ENCODE measurements around the gene ZNF407.

The ZNF407 gene

DNA sequence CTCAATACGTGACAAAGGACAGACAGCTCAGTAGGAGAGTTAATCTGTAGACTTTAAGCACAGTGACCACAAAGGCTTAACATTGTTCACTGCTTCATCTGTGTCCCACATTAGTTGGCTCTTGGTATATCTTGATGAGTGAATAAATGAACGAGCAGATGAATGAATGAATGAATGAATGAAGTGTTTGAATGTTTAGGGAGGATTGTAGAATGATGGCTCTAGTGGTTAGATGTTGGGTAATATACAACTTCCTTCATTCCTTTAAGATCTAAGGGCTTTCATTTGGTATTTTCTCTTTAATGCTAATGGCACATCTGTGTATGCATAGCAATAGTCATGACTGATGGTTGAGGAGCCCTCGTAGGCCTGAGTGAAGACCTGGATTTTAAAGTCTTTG, 40.5 kb downstream of the ZNF407 start:
- no peak for ATAC-seq (ENCODE audit: insufficient read depth, low read depth)
- Histone ChIP-seq H3K27me3 (ENCODE audit: insufficient read depth, low read length, poor library complexity) (no peaks in the 10 kb centered on the region), H3K36me3 (ENCODE audit: insufficient read depth, low read length) (peaks cover 28% of the 10 kb centered on the region), H3K9ac (ENCODE audit: low read depth, low read length) (no peak overlapping the region), H3K79me2 (ENCODE audit: insufficient read depth, low read length) (no peaks in the 10 kb centered on the region), H3K4me2 (ENCODE audit: insufficient read depth, low read length) (no peak overlapping the region), H4K20me1 (ENCODE audit: insufficient read depth, low read length) (no peaks in the 10 kb centered on the region), H3K27ac (ENCODE audit: low read length) (no peak overlapping the region), H2AFZ (ENCODE audit: low read depth, low read length) (no peak overlapping the region), H3K9me3 (ENCODE audit: insufficient read depth, low read length, severe bottlenecking) (no peaks in the 10 kb centered on the region), H3K4me1 (ENCODE audit: insufficient read depth, low read length) (no peaks in the 10 kb centered on the region), H3K4me3 (ENCODE audit: low read depth in 1 of 2, low read length in 2 of 2) (no peak overlapping the region)
- TF ChIP-seq, protein P1, sequence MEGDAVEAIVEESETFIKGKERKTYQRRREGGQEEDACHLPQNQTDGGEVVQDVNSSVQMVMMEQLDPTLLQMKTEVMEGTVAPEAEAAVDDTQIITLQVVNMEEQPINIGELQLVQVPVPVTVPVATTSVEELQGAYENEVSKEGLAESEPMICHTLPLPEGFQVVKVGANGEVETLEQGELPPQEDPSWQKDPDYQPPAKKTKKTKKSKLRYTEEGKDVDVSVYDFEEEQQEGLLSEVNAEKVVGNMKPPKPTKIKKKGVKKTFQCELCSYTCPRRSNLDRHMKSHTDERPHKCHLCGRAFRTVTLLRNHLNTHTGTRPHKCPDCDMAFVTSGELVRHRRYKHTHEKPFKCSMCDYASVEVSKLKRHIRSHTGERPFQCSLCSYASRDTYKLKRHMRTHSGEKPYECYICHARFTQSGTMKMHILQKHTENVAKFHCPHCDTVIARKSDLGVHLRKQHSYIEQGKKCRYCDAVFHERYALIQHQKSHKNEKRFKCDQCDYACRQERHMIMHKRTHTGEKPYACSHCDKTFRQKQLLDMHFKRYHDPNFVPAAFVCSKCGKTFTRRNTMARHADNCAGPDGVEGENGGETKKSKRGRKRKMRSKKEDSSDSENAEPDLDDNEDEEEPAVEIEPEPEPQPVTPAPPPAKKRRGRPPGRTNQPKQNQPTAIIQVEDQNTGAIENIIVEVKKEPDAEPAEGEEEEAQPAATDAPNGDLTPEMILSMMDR (IDR thresholded peaks at IDR 0.05; ENCODE audit: borderline replicate concordance, extremely low read depth, low read length, poor library complexity, severe bottlenecking) = no peak
- TF ChIP-seq EZH2 (IDR thresholded peaks at IDR 0.05; ENCODE audit: borderline replicate concordance, low read depth, low read length, severe bottlenecking) = no peak
- DNase-seq = no peak

DNA sequence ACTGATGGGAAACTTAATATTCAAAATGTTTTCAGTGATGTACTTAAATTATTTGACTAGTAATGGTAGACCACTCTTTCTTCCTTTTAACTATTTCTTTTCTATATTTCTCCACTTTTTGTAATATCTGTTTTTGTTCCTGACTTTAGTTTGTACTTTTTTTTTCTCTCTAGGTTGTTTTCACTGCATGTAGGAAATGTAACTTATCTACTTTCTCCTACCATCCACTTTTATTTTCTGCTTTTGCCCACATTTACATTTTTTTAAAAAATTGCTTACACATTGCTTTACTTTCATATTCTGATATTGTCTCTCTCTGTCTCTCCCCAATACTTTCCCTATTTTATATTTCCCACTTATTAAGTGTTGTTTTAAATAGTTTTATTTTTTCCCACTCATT, 47.0 kb downstream of the ZNF407 start:
- Histone ChIP-seq H3K9ac (ENCODE audit: low read depth, low read length) (no peak overlapping the region), H3K9me3 (ENCODE audit: insufficient read depth, low read length, severe bottlenecking) (no peaks in the 10 kb centered on the region), H2AFZ (ENCODE audit: low read depth, low read length) (no peak overlapping the region), H3K27me3 (ENCODE audit: insufficient read depth, low read length, poor library complexity) (no peaks in the 10 kb centered on the region), H3K4me2 (ENCODE audit: insufficient read depth, low read length) (no peak overlapping the region), H4K20me1 (ENCODE audit: insufficient read depth, low read length) (no peaks in the 10 kb centered on the region), H3K36me3 (ENCODE audit: insufficient read depth, low read length) (peaks cover 5% of the 10 kb centered on the region; the same call in 1 of the 2 replicates), H3K4me3 (ENCODE audit: low read depth in 1 of 2, low read length in 2 of 2) (no peak overlapping the region), H3K79me2 (ENCODE audit: insufficient read depth, low read length) (no peaks in the 10 kb centered on the region), H3K27ac (ENCODE audit: low read length) (no peak overlapping the region), H3K4me1 (ENCODE audit: insufficient read depth, low read length) (peaks cover 5% of the 10 kb centered on the region; the same call in 1 of the 2 replicates)
- no peak for DNase-seq
- TF ChIP-seq, protein P1 (IDR thresholded peaks at IDR 0.05; ENCODE audit: borderline replicate concordance, extremely low read depth, low read length, poor library complexity, severe bottlenecking) = no peak
- TF ChIP-seq EZH2 (IDR thresholded peaks at IDR 0.05; ENCODE audit: borderline replicate concordance, low read depth, low read length, severe bottlenecking) = no peak
- no peak for ATAC-seq (ENCODE audit: insufficient read depth, low read depth)

DNA sequence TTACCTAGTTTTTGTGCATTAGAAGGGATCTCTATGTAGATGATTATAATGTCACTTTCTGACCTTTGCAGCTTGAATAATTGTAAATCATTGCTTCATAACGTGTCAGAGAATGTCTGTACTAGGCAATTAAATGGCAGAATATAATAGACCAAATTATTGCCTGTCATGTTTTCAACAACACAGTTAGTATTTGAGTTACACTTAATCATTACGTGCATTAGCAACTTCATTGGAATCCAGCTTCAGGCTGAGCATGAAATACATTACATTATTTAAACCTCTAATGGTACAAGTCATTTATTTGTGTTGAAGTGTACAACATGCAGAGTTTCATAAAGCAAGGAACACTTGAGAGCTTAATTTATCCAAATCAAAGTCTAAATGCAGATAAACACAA, 48.0 kb downstream of the ZNF407 start:
- DNase-seq (no peak), ATAC-seq (ENCODE audit: insufficient read depth, low read depth) (no peak)
- H3K27ac ChIP-seq (ENCODE audit: low read length) = no peak overlapping the region
- H3K27me3 ChIP-seq (ENCODE audit: insufficient read depth, low read length, poor library complexity) = no peaks in the 10 kb centered on the region
- no peak overlapping the region for H3K9ac ChIP-seq (ENCODE audit: low read depth, low read length)
- H3K79me2 ChIP-seq (ENCODE audit: insufficient read depth, low read length) = no peaks in the 10 kb centered on the region
- H3K4me1 ChIP-seq (ENCODE audit: insufficient read depth, low read length) = peaks cover 5% of the 10 kb centered on the region; the same call in 1 of the 2 replicates
- H3K4me3 ChIP-seq (ENCODE audit: low read depth in 1 of 2, low read length in 2 of 2) = no peak overlapping the region
- TF ChIP-seq, protein P1 (IDR thresholded peaks at IDR 0.05; ENCODE audit: borderline replicate concordance, extremely low read depth, low read length, poor library complexity, severe bottlenecking) = no peak
- no peak for TF ChIP-seq EZH2 (IDR thresholded peaks at IDR 0.05; ENCODE audit: borderline replicate concordance, low read depth, low read length, severe bottlenecking)
- H2AFZ ChIP-seq (ENCODE audit: low read depth, low read length) = no peak overlapping the region
- no peaks in the 10 kb centered on the region for H4K20me1 ChIP-seq (ENCODE audit: insufficient read depth, low read length)
- H3K9me3 ChIP-seq (ENCODE audit: insufficient read depth, low read length, severe bottlenecking) = no peaks in the 10 kb centered on the region
- peaks cover 5% of the 10 kb centered on the region; the same call in 1 of the 2 replicates for H3K36me3 ChIP-seq (ENCODE audit: insufficient read depth, low read length)
- no peak overlapping the region for H3K4me2 ChIP-seq (ENCODE audit: insufficient read depth, low read length)

All from DND-41 (cell line).